Natural killer cell (primary cell): ENCODE data around the gene ANO10. TPM values are rescaled to one million over a fixed set of nuclear protein-coding genes. Genes with fewer than 3 reads are reported as not detected.

Source experiments
- ATAC-seq, 3 donors: fragments of 150-1000 bp in 2 of 3; fragments of 200-7000 bp in 1 of 3; cut with Tn5 transposase; 1 replicate in 1 of 3; 2 replicates in 2 of 3; pipeline ENCODE4 v1.10.0; 2021; ENCODE audit warnings: mild to moderate bottlenecking in 2 of 3, moderate library complexity in 2 of 3
- DNase-seq, 2 donors: peaks; one replicate each; pipeline versions ENCODE4 v3.0.0 to v3.0.0-alpha.2; 2013 to 2021; ENCODE audit warnings: mixed read lengths in 1 of 2
- H3K27ac ChIP-seq: one replicate; pipeline ENCODE4 v1.5.1; 2013; ENCODE audit warnings: mild to moderate bottlenecking, low read length
- H3K27me3 ChIP-seq: one replicate; pipeline ENCODE4 v1.6.1; 2013; ENCODE audit warnings: low read length; ENCODE audit not compliant: control insufficient read depth, insufficient read depth
- H3K36me3 ChIP-seq: one replicate; pipeline ENCODE4 v1.6.1; 2013; ENCODE audit warnings: low read length; ENCODE audit not compliant: control insufficient read depth, insufficient read depth
- H3K4me1 ChIP-seq: one replicate; pipeline ENCODE4 v1.6.1; 2013; ENCODE audit warnings: low read length; ENCODE audit not compliant: control insufficient read depth, insufficient read depth
- H3K4me3 ChIP-seq: one replicate; pipeline ENCODE4 v1.5.1; 2013; ENCODE audit warnings: low read length
- H3K9me3 ChIP-seq: one replicate; pipeline ENCODE4 v1.6.1; 2013; ENCODE audit warnings: low read length; ENCODE audit not compliant: control insufficient read depth, insufficient read depth
- H3K27ac Mint-ChIP-seq, 2 donors: one replicate each; pipeline ENCODE4 v1.8.0; 2022; ENCODE audit warnings: mild to moderate bottlenecking in 2 of 2, mixed read lengths in 2 of 2, moderate library complexity in 1 of 2
- H3K27me3 Mint-ChIP-seq, 2 donors: one replicate each; pipeline ENCODE4 v1.8.0; 2022; ENCODE audit warnings: low read depth in 2 of 2, mixed read lengths in 2 of 2
- H3K36me3 Mint-ChIP-seq: one replicate; pipeline ENCODE4 v1.8.0; 2022; ENCODE audit warnings: mixed read lengths
- H3K4me1 Mint-ChIP-seq, 2 donors: one replicate each; pipeline ENCODE4 v1.8.0; 2022; ENCODE audit warnings: mixed read lengths in 2 of 2
- H3K4me3 Mint-ChIP-seq: one replicate; pipeline ENCODE4 v1.8.0; 2022; ENCODE audit warnings: mild to moderate bottlenecking, moderate library complexity, mixed read lengths
- H3K9me3 Mint-ChIP-seq, 2 donors: one replicate each; pipeline ENCODE4 v1.8.0; 2022; ENCODE audit warnings: mixed read lengths in 2 of 2
- WGBS: methylation state at CpG from one replicate; pipeline ENCODE4 v1.1.7; 2013; ENCODE audit warnings: missing lambda C conversion rate; ENCODE audit not compliant: insufficient coverage; 5-methylcytosine and 5-hydroxymethylcytosine counted together
- intact Hi-C: fragments of 100-400 bp; cut with micrococcal nuclease; formaldehyde crosslinking; loops from one replicate; pipeline ENCODE4 v1.14.2; 2022
- total RNA-seq, 4 donors: library from RNA; stranded (reverse); fragments of 120-200 nt in 1 of 4; gene quantifications; one replicate each; pipeline versions ENCODE4 v1.2.3 to v1.2.4, GENCODE V29; 2013 to 2022
- TF ChIP-seq, protein P1 (sequence below): fragments of 200-600 bp; IDR thresholded peaks from one replicate; pipeline ENCODE4 v1.8.0; 2022; ENCODE audit warnings: antibody characterized with exemption

ANO10 gene
- total RNA-seq, 3 donors from 2014 or later (not counting 1 experiment from before 2014, with no cell fraction given): 8.9 to 11.2 (median 10.9) TPM

DNA sequence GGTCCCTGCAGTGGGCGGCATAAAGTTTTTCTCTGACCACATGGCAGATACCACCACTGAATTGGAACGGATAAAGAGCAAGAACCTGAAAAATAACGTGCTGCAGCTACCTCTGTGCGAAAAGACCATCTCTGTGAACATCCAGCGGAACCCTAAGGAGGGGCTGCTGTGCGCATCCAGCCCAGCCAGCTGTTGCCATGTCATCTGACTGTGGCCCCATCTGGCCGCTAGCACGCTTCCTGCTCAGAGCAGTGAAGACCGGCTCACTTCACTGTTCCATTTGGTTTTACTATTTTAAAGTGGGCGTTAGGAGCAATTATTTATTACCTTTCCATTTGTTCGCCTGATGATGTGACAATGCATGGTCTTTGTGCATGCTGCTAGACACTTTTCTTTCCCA lies 273.5 kb downstream of the ANO10 start:
- intact Hi-C loops: no loop called here
- no peak for DNase-seq
- peak overlapping the region; percentile 97 to 98 for H3K27ac Mint-ChIP-seq
- no peaks in the 10 kb centered on the region for H3K27me3 Mint-ChIP-seq
- TF ChIP-seq, protein P1, sequence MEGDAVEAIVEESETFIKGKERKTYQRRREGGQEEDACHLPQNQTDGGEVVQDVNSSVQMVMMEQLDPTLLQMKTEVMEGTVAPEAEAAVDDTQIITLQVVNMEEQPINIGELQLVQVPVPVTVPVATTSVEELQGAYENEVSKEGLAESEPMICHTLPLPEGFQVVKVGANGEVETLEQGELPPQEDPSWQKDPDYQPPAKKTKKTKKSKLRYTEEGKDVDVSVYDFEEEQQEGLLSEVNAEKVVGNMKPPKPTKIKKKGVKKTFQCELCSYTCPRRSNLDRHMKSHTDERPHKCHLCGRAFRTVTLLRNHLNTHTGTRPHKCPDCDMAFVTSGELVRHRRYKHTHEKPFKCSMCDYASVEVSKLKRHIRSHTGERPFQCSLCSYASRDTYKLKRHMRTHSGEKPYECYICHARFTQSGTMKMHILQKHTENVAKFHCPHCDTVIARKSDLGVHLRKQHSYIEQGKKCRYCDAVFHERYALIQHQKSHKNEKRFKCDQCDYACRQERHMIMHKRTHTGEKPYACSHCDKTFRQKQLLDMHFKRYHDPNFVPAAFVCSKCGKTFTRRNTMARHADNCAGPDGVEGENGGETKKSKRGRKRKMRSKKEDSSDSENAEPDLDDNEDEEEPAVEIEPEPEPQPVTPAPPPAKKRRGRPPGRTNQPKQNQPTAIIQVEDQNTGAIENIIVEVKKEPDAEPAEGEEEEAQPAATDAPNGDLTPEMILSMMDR: no peak
- Histone ChIP-seq H3K36me3 (peaks cover 60% of the 10 kb centered on the region), H3K27ac (peak overlapping the region; percentile 85), H3K4me3 (no peak overlapping the region), H3K4me1 (peaks cover 53% of the 10 kb centered on the region), H3K9me3 (peaks cover 6% of the 10 kb centered on the region), H3K27me3 (no peaks in the 10 kb centered on the region)
- peaks cover 36% of the 10 kb centered on the region for H3K36me3 Mint-ChIP-seq
- no peak for ATAC-seq
- peaks cover 87 to 92% of the 10 kb centered on the region in 2 donors for H3K4me1 Mint-ChIP-seq
- H3K9me3 Mint-ChIP-seq: peaks cover 5 to 11% of the 10 kb centered on the region in 2 donors
- H3K4me3 Mint-ChIP-seq: peak overlapping the region; percentile 66
- WGBS: 94% methylated on average over 11 of the region's 11 CpGs

DNA sequence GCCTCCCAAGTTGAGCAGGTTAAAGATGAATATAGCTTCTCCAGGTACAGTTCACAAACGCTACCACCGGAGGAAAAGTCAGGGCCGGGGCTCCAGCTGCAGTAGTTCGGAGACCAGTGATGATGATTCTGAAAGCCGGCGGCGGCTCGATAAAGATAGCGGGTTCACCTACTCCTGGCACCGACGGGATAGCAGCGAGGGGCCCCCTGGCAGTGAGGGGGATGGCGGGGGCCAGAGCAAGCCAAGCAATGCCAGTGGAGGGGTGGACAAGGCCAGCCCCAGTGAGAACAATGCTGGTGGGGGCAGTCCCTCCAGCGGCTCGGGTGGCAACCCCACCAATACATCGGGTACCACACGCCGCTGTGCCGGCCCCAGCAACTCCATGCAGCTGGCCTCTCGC lies 274.0 kb downstream of the ANO10 start:
- H3K36me3 Mint-ChIP-seq: peaks cover 32% of the 10 kb centered on the region
- ATAC-seq: no peak
- H3K27me3 Mint-ChIP-seq: no peaks in the 10 kb centered on the region
- H3K4me1 Mint-ChIP-seq: peaks cover 91 to 95% of the 10 kb centered on the region in 2 donors
- H3K4me1 ChIP-seq: peaks cover 54% of the 10 kb centered on the region
- H3K27me3 ChIP-seq: no peaks in the 10 kb centered on the region
- H3K4me3 Mint-ChIP-seq: peak overlapping the region; percentile 79
- peaks cover 5 to 11% of the 10 kb centered on the region in 2 donors for H3K9me3 Mint-ChIP-seq
- no peak for DNase-seq
- TF ChIP-seq, protein P1: no peak
- 80% methylated on average over 20 of the region's 20 CpGs for WGBS
- peak overlapping the region; percentile 97 to 98 for H3K27ac Mint-ChIP-seq
- H3K27ac ChIP-seq: peak overlapping the region; percentile 85
- H3K36me3 ChIP-seq: peaks cover 65% of the 10 kb centered on the region
- no peak overlapping the region for H3K4me3 ChIP-seq
- peaks cover 6% of the 10 kb centered on the region for H3K9me3 ChIP-seq
- intact Hi-C loops: loop anchor here (1.0 to 2.0 kb wide), 6 partner anchors 41 to 334 kb away; partner anchors contain the start of gene SNRK

DNA sequence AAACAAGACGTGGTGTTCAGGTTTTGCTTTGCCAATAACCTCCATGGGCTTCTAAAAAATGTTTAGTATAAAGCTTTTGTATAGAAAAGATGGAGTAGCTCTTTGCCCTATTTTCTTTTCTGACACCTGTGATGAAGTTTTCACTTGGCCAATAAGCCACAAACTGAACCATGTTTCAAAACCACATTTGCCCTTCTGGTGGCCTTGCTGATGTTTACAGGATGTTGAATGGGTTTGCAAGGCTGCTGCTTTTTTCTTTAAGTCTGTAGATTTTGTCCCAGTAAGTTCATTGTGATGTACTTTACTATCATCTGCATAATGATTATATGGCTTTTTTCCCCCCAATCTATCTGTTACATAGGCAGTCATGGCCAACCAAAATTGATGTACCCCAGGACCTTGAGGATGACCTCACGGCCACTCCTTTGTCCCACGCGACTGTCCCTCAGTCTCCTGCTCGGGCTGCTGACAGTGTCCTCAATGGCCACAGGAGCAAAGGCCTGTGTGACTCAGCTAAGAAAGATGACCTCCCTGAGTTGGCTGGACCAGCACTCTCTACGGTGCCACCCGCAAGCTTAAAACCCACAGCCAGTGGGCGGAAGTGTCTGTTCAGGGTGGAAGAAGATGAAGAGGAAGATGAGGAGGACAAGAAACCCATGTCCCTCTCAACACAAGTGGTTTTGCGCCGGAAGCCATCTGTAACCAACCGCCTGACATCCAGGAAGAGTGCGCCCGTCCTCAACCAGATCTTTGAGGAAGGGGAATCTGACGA lies 274.6 kb downstream of the ANO10 start:
- no peak overlapping the region for H3K4me3 ChIP-seq
- ATAC-seq: peak; percentile 64 to 77 (median 76)

More for the DNA sequence above, 274.6 kb downstream of the ANO10 start:
- TF ChIP-seq, protein P1: no peak
- H3K9me3 ChIP-seq: peaks cover 6% of the 10 kb centered on the region
- Mint-ChIP-seq H3K36me3 (peaks cover 32% of the 10 kb centered on the region), H3K9me3 (peaks cover 5 to 11% of the 10 kb centered on the region in 2 donors), H3K4me3 (peak overlapping the region; percentile 79), H3K27me3 (no peaks in the 10 kb centered on the region), H3K4me1 (peaks cover 90 to 95% of the 10 kb centered on the region in 2 donors), H3K27ac (peak overlapping the region; percentile 97 to 98)
- H3K36me3 ChIP-seq: peaks cover 71% of the 10 kb centered on the region
- intact Hi-C loops: loop anchor here (1.0 to 2.0 kb wide), 6 partner anchors 42 to 334 kb away; partner anchors contain the start of gene SNRK
- peaks cover 59% of the 10 kb centered on the region for H3K4me1 ChIP-seq
- H3K27ac ChIP-seq: peak overlapping the region; percentile 85
- no peaks in the 10 kb centered on the region for H3K27me3 ChIP-seq
- 32% methylated on average over 14 of the region's 14 CpGs for WGBS
- peak; percentile 63 to 86 for DNase-seq
